H1 (cell line): ENCODE measurements around the gene NRXN2. TPM values are rescaled to one million over a fixed set of nuclear protein-coding genes. Genes with fewer than 3 reads are reported as not detected.

ENCODE experiments used
- CTCF ChIA-PET: fragments of 300-600 bp; sonication (Branson Sonifier 250); formaldehyde crosslinking; loops from one replicate; lab custom pipeline; 2021; ENCODE audit not compliant: partially characterized antibody; lab: Charles Lee
- POLR2A ChIA-PET: fragments of 300-600 bp; sonication (Branson Sonifier 250); formaldehyde crosslinking; loops from one replicate; lab custom pipeline; 2021; ENCODE audit warnings: inconsistent platforms; ENCODE audit not compliant: partially characterized antibody; lab: Charles Lee
- DNase-seq, 2 experiments: peaks; one replicate each; pipeline versions ENCODE4 v3.0.0 to v3.0.0-alpha.2; 2010 to 2022; ENCODE audit warnings: low spot score in 2 of 2, low read depth in 1 of 2, mixed read lengths in 1 of 2
- FAIRE-seq: peaks from 2 replicates; lab custom pipeline; 2011; peaks lifted over from hg19 to GRCh38; lab: Jason Lieb, UNC
- H2AFZ ChIP-seq: 2 replicates; pipeline ENCODE4 v1.8.1; 2012; ENCODE audit warnings: low read length, inconsistent platforms
- H2AK5ac ChIP-seq: 2 replicates; pipeline ENCODE4 v1.6.1; 2013; ENCODE audit warnings: low read depth, low read length
- H2BK120ac ChIP-seq: replicated peaks from 2 replicates; pipeline ENCODE3; 2013; ENCODE audit warnings: low read depth, low read length, inconsistent platforms
- H2BK12ac ChIP-seq: 2 replicates; pipeline ENCODE4 v1.6.1; 2013; ENCODE audit warnings: low read depth, low read length
- H2BK15ac ChIP-seq: 2 replicates; pipeline ENCODE4 v1.6.1; 2013; ENCODE audit warnings: low read length
- H2BK20ac ChIP-seq: 2 replicates; pipeline ENCODE4 v1.6.1; 2013; ENCODE audit warnings: low read length
- H2BK5ac ChIP-seq: 2 replicates; pipeline ENCODE4 v1.6.1; 2013; ENCODE audit warnings: low read depth, low read length
- H3K14ac ChIP-seq: 2 replicates; pipeline ENCODE4 v1.6.1; 2013; ENCODE audit warnings: inconsistent platforms; ENCODE audit not compliant: insufficient read length
- H3K18ac ChIP-seq: 2 replicates; pipeline ENCODE4 v1.6.1; 2013; ENCODE audit warnings: low read length; ENCODE audit errors: extremely low read depth
- H3K23ac ChIP-seq: 2 replicates; pipeline ENCODE4 v1.6.1; 2013; ENCODE audit warnings: inconsistent platforms; ENCODE audit not compliant: insufficient read length
- H3K23me2 ChIP-seq: 2 replicates; pipeline ENCODE4 v1.6.1; 2013; ENCODE audit warnings: low read depth, low read length
- H3K27ac ChIP-seq: 2 replicates; pipeline ENCODE4 v1.6.1; 2011; ENCODE audit warnings: low read depth, low read length, inconsistent platforms
- H3K27me3 ChIP-seq, 4 experiments: replicated peaks in 1 of 4; 1 replicate in 1 of 4; 2 replicates in 3 of 4; pipeline versions ENCODE4 v1.6.1 to v1.8.1; 2011 to 2013; ENCODE audit warnings: low read length in 3 of 4, mild to moderate bottlenecking in 3 of 4, inconsistent platforms in 2 of 4, mixed read lengths in 2 of 4, moderate library complexity in 1 of 4; ENCODE audit not compliant: control insufficient read depth in 3 of 4, insufficient read depth in 3 of 4; ENCODE audit errors: extremely low read depth in 1 of 4
- H3K36me3 ChIP-seq, 4 experiments: 2 replicates each; pipeline versions ENCODE4 v1.6.1 to v1.8.1; 2011 to 2013; ENCODE audit warnings: mild to moderate bottlenecking in 4 of 4, low read length in 3 of 4, moderate library complexity in 2 of 4, control low read depth in 1 of 4, inconsistent platforms in 1 of 4; ENCODE audit not compliant: insufficient read depth in 4 of 4, control insufficient read depth in 2 of 4
- H3K4ac ChIP-seq: replicated peaks from 2 replicates; pipeline ENCODE3; 2013; ENCODE audit warnings: low read length, low read depth, mixed read lengths, inconsistent platforms; ENCODE audit not compliant: insufficient read length
- H3K4me1 ChIP-seq, 4 experiments: replicated peaks in 1 of 4; 1 replicate in 1 of 4; 2 replicates in 3 of 4; pipeline versions ENCODE4 v1.6.1 to v1.8.1; 2011 to 2013; ENCODE audit warnings: low read length in 3 of 4, inconsistent platforms in 2 of 4, mixed read lengths in 1 of 4; ENCODE audit not compliant: insufficient read depth in 4 of 4, control insufficient read depth in 3 of 4
- H3K4me2 ChIP-seq, 2 experiments: 2 replicates each; pipeline versions ENCODE4 v1.6.1 to v1.8.1; 2011 to 2013; ENCODE audit warnings: low read depth in 2 of 2, low read length in 2 of 2, control low read depth in 1 of 2, inconsistent platforms in 1 of 2, mild to moderate bottlenecking in 1 of 2; ENCODE audit not compliant: insufficient read depth in 1 of 2
- H3K4me3 ChIP-seq, 4 experiments: fragments of 200-600, 300-600 bp in 1 of 4; sonication (generic), shearing (Covaris generic), sonication (Bioruptor Twin) in 1 of 4; 2 replicates each; pipeline versions ENCODE4 v1.5.1 to v1.8.1; 2011 to 2016; ENCODE audit warnings: low read length in 4 of 4, low read depth in 3 of 4, control low read depth in 2 of 4, inconsistent platforms in 2 of 4, mild to moderate bottlenecking in 2 of 4, mixed read lengths in 1 of 4, moderate library complexity in 1 of 4; ENCODE audit not compliant: insufficient read depth in 2 of 4; ENCODE audit errors: extremely low read depth in 1 of 4
- H3K56ac ChIP-seq: replicated peaks from 2 replicates; pipeline ENCODE3; 2013; ENCODE audit warnings: low read depth, mild to moderate bottlenecking, mixed read lengths, low read length, inconsistent platforms; ENCODE audit not compliant: insufficient read length
- H3K79me1 ChIP-seq: 2 replicates; pipeline ENCODE4 v1.6.1; 2013; ENCODE audit warnings: low read depth, low read length, control low read depth
- H3K79me2 ChIP-seq, 2 experiments: 2 replicates each; pipeline versions ENCODE4 v1.6.1 to v1.8.1; 2012 to 2013; ENCODE audit warnings: low read length in 2 of 2, mild to moderate bottlenecking in 2 of 2, inconsistent platforms in 1 of 2; ENCODE audit not compliant: insufficient read depth in 2 of 2, control insufficient read depth in 1 of 2
- H3K9ac ChIP-seq, 4 experiments: replicated peaks in 1 of 4; 1 replicate in 1 of 4; 2 replicates in 3 of 4; pipeline versions ENCODE4 v1.6.1 to v1.8.1; 2011 to 2013; ENCODE audit warnings: low read depth in 3 of 4, low read length in 3 of 4, control low read depth in 2 of 4, mild to moderate bottlenecking in 2 of 4, moderate library complexity in 2 of 4, inconsistent platforms in 1 of 4; ENCODE audit errors: extremely low read depth in 1 of 4
- H3K9me3 ChIP-seq, 2 experiments: 2 replicates each; pipeline versions ENCODE4 v1.6.1 to v1.8.1; 2012 to 2013; ENCODE audit warnings: mild to moderate bottlenecking in 2 of 2, moderate library complexity in 2 of 2, control low read depth in 1 of 2, inconsistent platforms in 1 of 2, low read depth in 1 of 2, low read length in 1 of 2, mixed read lengths in 1 of 2; ENCODE audit not compliant: insufficient read depth in 2 of 2
- H4K20me1 ChIP-seq, 2 experiments: replicated peaks in 1 of 2; 2 replicates each; pipeline versions ENCODE3 to v1.8.1; 2011 to 2013; ENCODE audit warnings: inconsistent platforms in 2 of 2, low read length in 2 of 2, mild to moderate bottlenecking in 1 of 2; ENCODE audit not compliant: insufficient read depth in 2 of 2, control insufficient read depth in 1 of 2
- H4K5ac ChIP-seq: 2 replicates; pipeline ENCODE4 v1.6.1; 2013; ENCODE audit warnings: low read length, low read depth, mixed read lengths, inconsistent platforms; ENCODE audit not compliant: insufficient read length
- H4K8ac ChIP-seq: 2 replicates; pipeline ENCODE4 v1.8.0; 2013; ENCODE audit warnings: mild to moderate bottlenecking, moderate library complexity, low read length, inconsistent platforms; ENCODE audit not compliant: insufficient read depth; ENCODE audit errors: extremely low read depth
- H4K91ac ChIP-seq: replicated peaks from 2 replicates; pipeline ENCODE3; 2013; ENCODE audit warnings: low read length, mixed read lengths, inconsistent platforms; ENCODE audit not compliant: insufficient read length
- WGBS, 2 experiments: shearing (Covaris generic) in 1 of 2; methylation state at CpG; one replicate each; pipeline versions ENCODE4 v1.1.6 to v1.1.7; 2013 to 2015; ENCODE audit warnings: low lambda C conversion rate in 2 of 2, mixed read lengths in 2 of 2, inconsistent platforms in 1 of 2, low coverage in 1 of 2, missing lambda C conversion rate in 1 of 2; ENCODE audit not compliant: insufficient replicate concordance in 2 of 2, insufficient coverage in 1 of 2, insufficient read length in 1 of 2; ENCODE audit errors: extremely low coverage in 1 of 2, missing lambda C conversion rate in 1 of 2; 5-methylcytosine and 5-hydroxymethylcytosine counted together
- polyA plus RNA-seq, 7 experiments: library from polyadenylated mRNA; depleted of rRNA in 3 of 7; stranded (reverse) in 5 of 7; unstranded in 2 of 7; fragments of >200 nt in 5 of 7; fragments of 200-250 nt in 2 of 7; gene quantifications; 1 replicate in 5 of 7; 2 replicates in 1 of 7; 4 replicates in 1 of 7; pipeline versions ENCODE4 v1.2.1 to v1.2.3, GENCODE V29; 2011 to 2013; ENCODE audit warnings: missing spikeins in 2 of 7, mixed read lengths in 2 of 7
- total RNA-seq: library from RNA; stranded (reverse); fragmentation: NEBNext Ultra II Directional; extraction: Animal tissue kit (Norgen Biotek cat#: 25700); gene quantifications from 2 replicates; pipeline ENCODE4 v1.2.1, GENCODE V29; 2021
- TF ChIP-seq, protein P1 (sequence below): IDR thresholded peaks from 2 replicates; pipeline ENCODE4 v1.6.1; 2011; ENCODE audit warnings: low read length, improper control_type of control experiment
- TF ChIP-seq, protein P2 (sequence below): IDR thresholded peaks from 2 replicates; pipeline ENCODE4 v1.6.1; 2012; ENCODE audit warnings: inconsistent platforms
- TF ChIP-seq, protein P3 (sequence below): IDR thresholded peaks from 2 replicates; pipeline ENCODE4 v1.6.1; 2012; ENCODE audit warnings: inconsistent platforms

The NRXN2 gene
- total and polyA plus RNA-seq, 2 of the 8 experiments (the other 6 are each of a cell fraction or from before 2014, with no cell fraction given) = 1.3 to 11.5 TPM

DNA sequence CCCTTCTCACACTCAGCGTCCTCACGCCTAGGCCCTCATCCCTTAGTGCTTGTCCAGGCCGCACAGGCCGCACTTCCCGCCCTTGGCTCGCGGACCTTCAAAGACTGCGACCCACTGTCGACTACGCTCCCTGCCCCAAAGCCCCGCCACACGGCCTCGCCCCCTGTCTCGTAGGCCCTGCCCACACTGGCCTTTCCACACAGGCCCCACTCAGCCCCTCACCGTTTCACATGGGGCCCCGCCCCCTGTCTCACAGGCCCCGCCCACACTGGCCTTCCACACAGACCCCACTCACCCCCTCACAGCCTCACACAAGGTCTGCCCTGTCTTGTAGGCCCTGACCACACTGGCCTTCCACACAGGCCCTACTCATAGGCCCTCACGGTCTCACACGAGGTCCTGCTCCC, 11.0 kb downstream of the NRXN2 start:
- peak overlapping the region; percentile 72; the same call in 1 of the 2 replicates for H2BK20ac ChIP-seq
- no peak overlapping the region for H3K4ac ChIP-seq
- peaks cover 12 to 28% (median 20%) of the 10 kb centered on the region in 4 experiments for H3K4me1 ChIP-seq
- H3K27ac ChIP-seq = no peak overlapping the region
- peaks cover 0 to 3% (median 0%) of the 10 kb centered on the region in 4 experiments; a peak in 1 of 8 replicates for H3K36me3 ChIP-seq
- peak overlapping the region in 3 of 4 experiments; percentile 20 to 55 (median 29); a peak in 4 of 8 replicates for H3K4me3 ChIP-seq
- H3K18ac ChIP-seq = peak overlapping the region; percentile 92
- no peak overlapping the region for H2BK120ac ChIP-seq
- FAIRE-seq (no peak), DNase-seq (no peak)
- no peaks in the 10 kb centered on the region; the same call in 1 of the 2 replicates for H3K79me1 ChIP-seq
- H2AFZ ChIP-seq = no peak overlapping the region
- peak overlapping the region; percentile 67; the same call in 1 of the 2 replicates for H2AK5ac ChIP-seq
- H3K27me3 ChIP-seq = peaks cover 12 to 49% (median 33%) of the 10 kb centered on the region in 4 experiments
- no peak overlapping the region for H3K56ac ChIP-seq
- no peaks in the 10 kb centered on the region for H3K9me3 ChIP-seq
- H3K9ac ChIP-seq = no peak overlapping the region
- no peak overlapping the region for H3K14ac ChIP-seq
- no peak overlapping the region for H4K91ac ChIP-seq
- H2BK12ac ChIP-seq = peak overlapping the region; percentile 45; the same call in 1 of the 2 replicates
- no peak overlapping the region for H4K8ac ChIP-seq
- H3K4me2 ChIP-seq = peak overlapping the region; percentile 66 to 80
- H4K20me1 ChIP-seq = peaks cover 2 to 4% of the 10 kb centered on the region in 2 experiments
- ChIA-PET POLR2A (no interaction called here), CTCF (no interaction called here)
- TF ChIP-seq, protein P1, sequence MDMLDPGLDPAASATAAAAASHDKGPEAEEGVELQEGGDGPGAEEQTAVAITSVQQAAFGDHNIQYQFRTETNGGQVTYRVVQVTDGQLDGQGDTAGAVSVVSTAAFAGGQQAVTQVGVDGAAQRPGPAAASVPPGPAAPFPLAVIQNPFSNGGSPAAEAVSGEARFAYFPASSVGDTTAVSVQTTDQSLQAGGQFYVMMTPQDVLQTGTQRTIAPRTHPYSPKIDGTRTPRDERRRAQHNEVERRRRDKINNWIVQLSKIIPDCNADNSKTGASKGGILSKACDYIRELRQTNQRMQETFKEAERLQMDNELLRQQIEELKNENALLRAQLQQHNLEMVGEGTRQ = no peak
- TF ChIP-seq, protein P2, sequence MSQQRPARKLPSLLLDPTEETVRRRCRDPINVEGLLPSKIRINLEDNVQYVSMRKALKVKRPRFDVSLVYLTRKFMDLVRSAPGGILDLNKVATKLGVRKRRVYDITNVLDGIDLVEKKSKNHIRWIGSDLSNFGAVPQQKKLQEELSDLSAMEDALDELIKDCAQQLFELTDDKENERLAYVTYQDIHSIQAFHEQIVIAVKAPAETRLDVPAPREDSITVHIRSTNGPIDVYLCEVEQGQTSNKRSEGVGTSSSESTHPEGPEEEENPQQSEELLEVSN = peak; percentile 97
- TF ChIP-seq, protein P3, sequence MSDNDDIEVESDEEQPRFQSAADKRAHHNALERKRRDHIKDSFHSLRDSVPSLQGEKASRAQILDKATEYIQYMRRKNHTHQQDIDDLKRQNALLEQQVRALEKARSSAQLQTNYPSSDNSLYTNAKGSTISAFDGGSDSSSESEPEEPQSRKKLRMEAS = peak; percentile 85
- H2BK15ac ChIP-seq = peak overlapping the region; percentile 99
- 47% methylated on average over 7 of the region's 19 CpGs; no CpG with 5 or more reads in 1 of the 2 experiments for WGBS, 2 experiments
- peak overlapping the region; percentile 20; the same call in 1 of the 2 replicates for H2BK5ac ChIP-seq
- H4K5ac ChIP-seq = peak overlapping the region; percentile 23
- H3K79me2 ChIP-seq = no peaks in the 10 kb centered on the region
- peaks cover 12% of the 10 kb centered on the region; the same call in 1 of the 2 replicates for H3K23me2 ChIP-seq
- no peak overlapping the region for H3K23ac ChIP-seq
